H54 (cell line): ENCODE data around the gene ISM1.

Experiments used
- DNase-seq: peaks from one replicate; pipeline ENCODE4 v3.0.0; 2011; ENCODE audit warnings: low spot score, mixed read lengths; ENCODE audit not compliant: insufficient read length
- FAIRE-seq: peaks from 3 replicates; lab custom pipeline; 2011; peaks lifted over from hg19 to GRCh38; lab: Jason Lieb, UNC
- POLR2A ChIP-seq: IDR thresholded peaks from 2 replicates; pipeline ENCODE4 v1.6.1; 2011; ENCODE audit warnings: low read depth, mild to moderate bottlenecking, low read length

The ISM1 gene

GRCh38 chr20:13288357-13288756 lies 67.3 kb downstream of the ISM1 start:
- TF ChIP-seq POLR2A = no peak
- no peak for DNase-seq
- no peak for FAIRE-seq

GRCh38 chr20:13289031-13289430 lies 68.0 kb downstream of the ISM1 start:
- TF ChIP-seq POLR2A = no peak
- DNase-seq (no peak), FAIRE-seq (no peak)

GRCh38 chr20:13290724-13291123 lies 69.7 kb downstream of the ISM1 start:
- DNase-seq (no peak), FAIRE-seq (no peak)
- TF ChIP-seq POLR2A = no peak

- DNase-seq (no peak), FAIRE-seq (no peak)
- no peak for TF ChIP-seq POLR2A
Observed at GRCh38 chr20:13291157-13291556, 70.1 kb downstream of the ISM1 start.

- DNase-seq (no peak), FAIRE-seq (no peak)
Observed at GRCh38 chr20:13292201-13292885, 71.3 kb downstream of the ISM1 start.

GRCh38 chr20:13294522-13294921 lies 73.4 kb downstream of the ISM1 start:
- no peak for TF ChIP-seq POLR2A
- DNase-seq = no peak
- no peak for FAIRE-seq

More at GRCh38 chr20:13292201-13292885, 71.3 kb downstream of the ISM1 start:
- no peak for TF ChIP-seq POLR2A

GRCh38 chr20:13295637-13296036 lies 74.6 kb downstream of the ISM1 start:
- TF ChIP-seq POLR2A = no peak
- no peak for FAIRE-seq

GRCh38 chr20:13296070-13296469 lies 75.0 kb downstream of the ISM1 start:
- TF ChIP-seq POLR2A = no peak
- no peak for DNase-seq
- no peak for FAIRE-seq

More at GRCh38 chr20:13295637-13296036, 74.6 kb downstream of the ISM1 start:
- no peak for DNase-seq

GRCh38 chr20:13297147-13297899 lies 76.2 kb downstream of the ISM1 start:
- FAIRE-seq (no peak), DNase-seq (no peak)
- TF ChIP-seq POLR2A = no peak

- FAIRE-seq (no peak), DNase-seq (no peak)
- TF ChIP-seq POLR2A = no peak
Observed at GRCh38 chr20:13298692-13299373, 77.8 kb downstream of the ISM1 start.

GRCh38 chr20:13299401-13299800 lies 78.3 kb downstream of the ISM1 start:
- no peak for FAIRE-seq

GRCh38 chr20:13301596-13301995 lies 80.5 kb downstream of the ISM1 start:
- DNase-seq = no peak
- TF ChIP-seq POLR2A = no peak
- no peak for FAIRE-seq

More at GRCh38 chr20:13299401-13299800, 78.3 kb downstream of the ISM1 start:
- TF ChIP-seq POLR2A = no peak
- DNase-seq = no peak

GRCh38 chr20:13302647-13303450 lies 81.8 kb downstream of the ISM1 start:
- FAIRE-seq (no peak), DNase-seq (peak; percentile 28)
- TF ChIP-seq POLR2A = no peak

- DNase-seq = no peak
- no peak for TF ChIP-seq POLR2A
- no peak for FAIRE-seq
Observed at GRCh38 chr20:13305284-13305683, 84.2 kb downstream of the ISM1 start.
